ENCODE results near the gene RNF157.

RNF157 gene

GRCh38 chr17:76140661-76141211, 99.6 kb downstream of the RNF157 start:
- DNase-seq (ENCODE audit: low read depth in 2 of 2): no peak

DNA sequence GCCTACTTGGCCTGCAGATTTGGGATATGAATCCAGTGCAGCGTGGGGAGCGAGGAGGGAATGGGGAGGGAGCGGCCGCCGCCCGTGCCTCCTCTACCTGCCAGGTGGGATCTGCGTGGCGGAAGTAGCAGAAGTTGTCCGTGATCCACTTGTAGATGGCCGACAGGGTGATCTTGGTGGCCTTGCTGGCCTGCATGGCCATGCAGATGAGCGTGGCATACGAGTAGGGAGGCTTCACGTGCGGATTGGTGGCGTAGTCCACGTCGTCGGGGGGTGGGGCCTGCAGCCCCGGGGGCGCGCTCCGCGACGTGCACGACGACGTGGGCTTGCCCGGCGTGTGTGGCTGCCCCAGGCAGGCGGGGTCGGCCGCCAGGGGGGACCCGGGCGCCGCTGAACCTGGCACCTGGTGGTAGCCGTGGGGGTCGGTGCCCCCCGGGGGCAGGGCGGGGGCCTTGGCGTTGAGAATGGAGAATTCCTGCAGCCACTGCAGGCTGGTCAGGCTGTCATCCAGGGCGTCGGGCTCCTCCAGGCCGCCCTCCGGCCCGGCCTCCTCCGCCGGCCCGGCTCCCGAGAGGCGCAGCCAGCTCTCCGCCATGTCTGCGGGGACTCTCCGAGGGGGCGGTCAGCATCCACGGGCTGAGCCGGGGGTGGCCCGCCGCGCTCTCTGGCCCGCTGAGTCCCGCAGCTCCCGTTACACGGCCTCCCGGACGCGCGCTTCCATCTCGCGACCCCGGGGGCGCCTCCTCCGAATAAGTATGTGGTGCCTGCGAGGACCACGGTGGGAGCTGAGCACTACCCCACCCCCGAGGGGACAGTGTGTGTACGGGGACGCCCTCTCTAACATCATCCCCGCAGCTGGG, 100.3 kb downstream of the RNF157 start:
- DNase-seq (ENCODE audit: low read depth in 2 of 2): peak; percentile 19 to 36

- no peak for DNase-seq (ENCODE audit: low read depth in 2 of 2)
These were observed 101.2 kb downstream of the RNF157 start for GRCh38 chr17:76138896-76139752.

GRCh38 chr17:76138234-76138895, 101.9 kb downstream of the RNF157 start:
- DNase-seq (ENCODE audit: low read depth in 2 of 2): no peak

- no peak for DNase-seq (ENCODE audit: low read depth in 2 of 2)
These were observed 102.7 kb downstream of the RNF157 start for GRCh38 chr17:76137351-76138233.

DNA sequence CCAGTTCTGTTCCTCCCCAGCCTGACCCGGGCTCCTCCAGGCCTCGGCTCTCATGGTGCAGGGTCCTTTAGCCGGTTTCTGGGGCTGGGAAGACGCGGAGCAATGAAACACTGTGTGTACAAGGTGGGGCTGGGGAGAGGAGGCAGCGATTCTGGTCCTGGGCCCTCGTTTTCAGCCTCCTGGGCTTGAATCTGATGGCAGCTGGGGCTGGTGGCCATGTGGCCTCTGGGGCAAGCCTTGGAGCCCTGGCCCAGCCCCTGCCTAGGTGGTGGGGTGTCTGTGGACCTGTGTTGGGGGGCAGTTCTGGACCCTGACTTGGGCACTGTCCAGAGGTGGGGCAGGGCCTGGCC, 103.3 kb downstream of the RNF157 start:
- no peak for DNase-seq (ENCODE audit: low read depth in 2 of 2)

- no peak for DNase-seq (ENCODE audit: low read depth in 2 of 2)
These were observed 103.9 kb downstream of the RNF157 start for GRCh38 chr17:76136276-76137000.

- no peak for DNase-seq (ENCODE audit: low read depth in 2 of 2)
These were observed 104.5 kb downstream of the RNF157 start for GRCh38 chr17:76135810-76136188.

GRCh38 chr17:76134911-76135809, 105.1 kb downstream of the RNF157 start:
- no peak for DNase-seq (ENCODE audit: low read depth in 2 of 2)

DNA sequence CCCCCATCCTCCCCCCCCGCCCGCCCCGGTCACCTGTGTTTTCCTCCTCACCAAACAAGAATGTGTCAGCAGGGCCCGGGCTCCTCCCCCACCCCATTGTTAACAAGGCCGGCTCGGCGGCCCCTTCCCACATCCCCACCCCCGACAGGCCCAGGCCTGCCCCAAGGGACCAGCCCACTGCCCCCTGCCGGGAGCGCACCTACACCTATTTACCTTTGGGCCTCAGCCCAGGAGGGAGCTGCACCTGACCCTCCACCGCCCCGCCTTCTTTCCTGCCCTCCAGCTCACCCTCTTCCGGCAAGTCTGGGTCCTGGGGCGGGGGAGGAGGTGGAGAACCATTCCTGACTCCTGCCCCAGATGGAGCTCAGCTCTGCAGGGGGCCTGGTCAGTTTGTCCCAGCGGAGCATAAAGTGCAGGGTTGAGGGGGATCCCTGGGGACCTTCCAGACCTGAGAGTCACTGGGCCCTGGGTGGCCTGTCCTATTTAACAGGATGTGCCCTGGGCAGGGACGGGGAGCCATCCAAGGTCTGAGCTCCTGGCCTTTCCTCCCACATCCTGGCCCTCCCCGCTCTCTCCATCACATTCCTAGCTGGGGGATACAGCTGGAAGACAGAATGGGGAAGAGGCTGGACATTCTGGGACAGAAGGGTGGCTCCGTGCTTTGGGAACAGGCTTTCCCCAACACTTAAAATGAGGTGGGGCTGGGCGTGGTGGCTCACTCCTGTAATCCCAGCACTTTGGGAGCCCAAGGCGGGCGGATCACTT, 107.5 kb downstream of the RNF157 start:
- no peak for DNase-seq (ENCODE audit: low read depth in 2 of 2)

- DNase-seq (ENCODE audit: low read depth in 2 of 2): no peak
These were observed 108.4 kb downstream of the RNF157 start for GRCh38 chr17:76131692-76132573.

DNA sequence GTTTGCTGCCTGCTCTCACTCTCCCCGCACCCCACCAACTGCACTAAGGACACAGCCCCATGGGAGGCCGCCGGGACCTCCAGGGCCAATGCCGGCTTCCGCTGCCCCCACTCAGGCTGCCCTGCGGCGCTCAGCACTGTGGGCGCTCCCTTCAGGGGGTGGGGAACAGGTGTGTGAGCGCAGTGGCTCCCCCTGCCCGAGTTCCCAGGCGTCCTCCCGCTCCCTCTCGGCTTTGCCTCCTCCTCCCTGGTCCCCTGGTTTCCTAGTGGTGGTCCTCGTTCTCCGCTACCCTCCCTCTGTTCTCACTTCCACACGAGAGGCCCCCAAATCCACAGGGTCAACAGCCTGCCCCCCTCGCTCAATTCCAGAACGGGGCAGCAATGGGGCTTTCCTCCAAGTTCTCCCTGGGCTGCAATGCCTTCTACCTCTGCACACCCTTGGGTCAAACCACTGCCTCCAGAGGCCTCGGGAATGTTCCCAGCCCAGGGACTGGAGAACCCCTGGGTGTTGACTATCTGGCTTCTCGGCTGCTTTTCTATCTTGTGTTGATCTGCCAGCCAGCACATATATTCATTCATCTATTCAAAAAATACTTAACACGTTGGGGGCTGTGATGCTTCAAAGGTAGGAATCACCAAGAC, 109.1 kb downstream of the RNF157 start:
- no peak for DNase-seq (ENCODE audit: low read depth in 2 of 2)

DNA sequence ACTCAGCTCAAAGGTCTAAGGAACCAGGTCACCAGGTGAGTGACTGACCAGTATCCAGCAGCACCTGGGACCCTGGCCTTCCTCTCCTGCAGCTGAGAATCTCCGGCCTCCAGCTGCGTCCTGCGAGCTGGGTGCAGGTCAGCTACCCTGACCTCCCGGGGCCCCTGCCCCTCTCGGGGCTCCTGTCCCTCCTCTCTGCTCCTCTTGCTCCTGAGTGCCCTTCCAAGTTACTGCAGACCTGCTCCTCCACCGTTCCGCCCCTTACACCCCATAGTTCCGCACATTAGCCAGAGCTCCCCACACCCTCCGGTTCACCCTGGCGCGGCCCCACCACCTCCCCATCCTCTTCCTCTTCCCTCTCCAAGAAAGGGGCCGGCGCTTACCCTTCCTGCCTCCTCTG, 109.8 kb downstream of the RNF157 start:
- DNase-seq (ENCODE audit: low read depth in 2 of 2): no peak

- DNase-seq (ENCODE audit: low read depth in 2 of 2): no peak
These were observed 114.4 kb downstream of the RNF157 start for GRCh38 chr17:76125922-76126321.

DNA sequence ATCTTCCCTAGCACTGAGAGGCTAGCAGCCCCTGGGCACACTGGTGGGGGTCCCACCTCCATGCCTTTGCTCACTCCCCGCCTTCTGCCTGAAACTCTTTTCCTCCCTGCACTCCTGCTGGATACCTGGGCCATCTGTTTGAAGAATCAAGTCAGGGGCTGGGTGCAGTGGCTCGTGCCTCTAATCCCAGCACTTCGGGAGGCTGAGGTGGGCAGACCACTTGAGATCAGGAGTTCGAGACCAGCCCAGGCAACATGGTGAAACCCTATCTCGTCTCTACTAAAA, 115.0 kb downstream of the RNF157 start:
- DNase-seq (ENCODE audit: low read depth in 2 of 2): no peak

GRCh38 chr17:76124582-76125390, 115.5 kb downstream of the RNF157 start:
- no peak for DNase-seq (ENCODE audit: low read depth in 2 of 2)

Measured in stimulated activated CD4-positive, alpha-beta T cell treated with anti-CD3 and anti-CD28 coated beads, Interleukin-1b, Interleukin-23, amount 100 ng/mL, for 4 hours (primary cell).